ENCODE results near the gene PLEK.

The PLEK gene

DNA sequence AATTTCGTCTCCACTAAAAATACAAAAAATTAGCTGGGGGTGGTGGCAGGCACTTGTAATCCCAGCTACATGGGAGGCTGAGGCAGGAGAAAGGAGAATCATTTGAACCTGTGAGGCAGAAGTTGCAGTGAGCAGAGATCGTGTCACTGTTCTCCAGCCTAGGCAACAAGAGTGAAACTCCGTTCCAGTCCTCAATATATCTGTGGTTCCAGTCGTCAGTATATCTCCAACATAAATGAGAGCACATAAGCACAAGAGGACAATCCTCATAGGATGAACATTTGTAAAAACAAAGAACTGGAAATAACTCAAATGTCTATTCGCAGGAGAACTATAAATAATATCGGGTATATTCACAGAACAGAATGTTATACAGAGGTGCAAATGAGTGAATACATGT is 13.1 kb upstream of the PLEK start:
- no peak overlapping the region for H3K27ac ChIP-seq (ENCODE audit: low read depth, low read length)
- no peaks in the 10 kb centered on the region for H3K9me3 ChIP-seq (ENCODE audit: control insufficient read depth in 5 of 5, low read length in 5 of 5)
- no peak overlapping the region for H3K9ac ChIP-seq (ENCODE audit: low read length in 5 of 5)

GRCh38 chr2:68352651-68353391 is 12.3 kb upstream of the PLEK start:
- Histone ChIP-seq H3K4me1 (ENCODE audit: control insufficient read depth in 5 of 5, insufficient read depth in 5 of 5, low read length in 5 of 5) (peaks cover 0 to 8% (median 5%) of the 10 kb centered on the region in 5 donors), H3K27me3 (ENCODE audit: control insufficient read depth in 5 of 5, insufficient read depth in 4 of 5, low read length in 5 of 5) (no peaks in the 10 kb centered on the region), H3K36me3 (ENCODE audit: control insufficient read depth in 5 of 5, insufficient read depth in 5 of 5, low read length in 5 of 5) (no peaks in the 10 kb centered on the region), H3K9me3 (ENCODE audit: control insufficient read depth in 5 of 5, low read length in 5 of 5) (no peaks in the 10 kb centered on the region), H3K9ac (ENCODE audit: low read length in 5 of 5) (no peak overlapping the region), H3K27ac (ENCODE audit: low read depth, low read length) (no peak overlapping the region), H3K4me3 (ENCODE audit: low read depth in 1 of 5, low read length in 5 of 5) (no peak overlapping the region)

More for the DNA sequence above, 13.1 kb upstream of the PLEK start:
- Histone ChIP-seq H3K4me1 (ENCODE audit: control insufficient read depth in 5 of 5, insufficient read depth in 5 of 5, low read length in 5 of 5) (no peaks in the 10 kb centered on the region), H3K36me3 (ENCODE audit: control insufficient read depth in 5 of 5, insufficient read depth in 5 of 5, low read length in 5 of 5) (no peaks in the 10 kb centered on the region), H3K27me3 (ENCODE audit: control insufficient read depth in 5 of 5, insufficient read depth in 4 of 5, low read length in 5 of 5) (no peaks in the 10 kb centered on the region), H3K4me3 (ENCODE audit: low read depth in 1 of 5, low read length in 5 of 5) (no peak overlapping the region)

DNA sequence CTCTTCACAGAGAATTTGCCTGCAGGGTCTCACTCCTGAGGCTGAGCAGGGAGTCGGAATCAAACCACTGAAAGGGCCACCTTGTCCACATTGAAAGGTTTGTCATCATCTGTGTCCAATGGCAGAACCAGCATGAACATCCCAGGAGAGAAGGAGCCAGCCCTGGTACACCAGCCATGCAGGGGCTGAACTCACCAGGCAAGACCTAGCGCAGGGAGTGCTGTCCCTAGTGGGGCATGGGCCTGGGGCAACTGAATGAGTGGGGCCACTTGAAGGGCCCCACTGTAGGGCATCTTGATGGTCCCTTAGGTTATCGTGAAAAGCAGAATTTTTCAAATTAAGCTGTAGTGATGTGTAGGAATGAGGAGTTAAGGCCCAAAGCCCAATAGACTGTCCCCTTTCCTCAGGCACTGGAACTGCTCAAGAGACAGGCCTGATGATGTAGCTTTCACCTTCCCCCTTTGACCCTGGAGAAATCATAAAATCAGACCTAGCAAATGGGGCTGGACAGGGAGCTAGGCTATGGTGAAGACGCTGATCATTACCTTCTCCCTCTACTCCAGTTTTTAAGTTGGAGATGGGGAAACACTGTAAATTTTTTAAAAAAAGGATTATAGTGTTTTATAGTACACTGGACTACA is 8.4 kb upstream of the PLEK start:
- Histone ChIP-seq H3K4me3 (ENCODE audit: low read depth in 1 of 5, low read length in 5 of 5) (no peak overlapping the region), H3K9me3 (ENCODE audit: control insufficient read depth in 5 of 5, low read length in 5 of 5) (no peaks in the 10 kb centered on the region), H3K36me3 (ENCODE audit: control insufficient read depth in 5 of 5, insufficient read depth in 5 of 5, low read length in 5 of 5) (no peaks in the 10 kb centered on the region), H3K27me3 (ENCODE audit: control insufficient read depth in 5 of 5, insufficient read depth in 4 of 5, low read length in 5 of 5) (no peaks in the 10 kb centered on the region), H3K27ac (ENCODE audit: low read depth, low read length) (no peak overlapping the region), H3K4me1 (ENCODE audit: control insufficient read depth in 5 of 5, insufficient read depth in 5 of 5, low read length in 5 of 5) (peaks cover 0 to 12% (median 10%) of the 10 kb centered on the region in 5 donors), H3K9ac (ENCODE audit: low read length in 5 of 5) (peak overlapping the region in 1 of 5 donors; percentile 18)

- Histone ChIP-seq H3K4me3 (ENCODE audit: low read depth in 1 of 5, low read length in 5 of 5) (peak overlapping the region in 1 of 5 donors; percentile 29), H3K27me3 (ENCODE audit: control insufficient read depth in 5 of 5, insufficient read depth in 4 of 5, low read length in 5 of 5) (no peaks in the 10 kb centered on the region), H3K36me3 (ENCODE audit: control insufficient read depth in 5 of 5, insufficient read depth in 5 of 5, low read length in 5 of 5) (no peaks in the 10 kb centered on the region)
Measured at GRCh38 chr2:68357605-68358337, 7.3 kb upstream of the PLEK start.

GRCh38 chr2:68359889-68360288 is 5.2 kb upstream of the PLEK start:
- H3K36me3 ChIP-seq (ENCODE audit: control insufficient read depth in 5 of 5, insufficient read depth in 5 of 5, low read length in 5 of 5), result no peaks in the 10 kb centered on the region
- H3K27ac ChIP-seq (ENCODE audit: low read depth, low read length), result no peak overlapping the region
- no peak overlapping the region for H3K9ac ChIP-seq (ENCODE audit: low read length in 5 of 5)
- H3K27me3 ChIP-seq (ENCODE audit: control insufficient read depth in 5 of 5, insufficient read depth in 4 of 5, low read length in 5 of 5), result no peaks in the 10 kb centered on the region
- H3K4me1 ChIP-seq (ENCODE audit: control insufficient read depth in 5 of 5, insufficient read depth in 5 of 5, low read length in 5 of 5), result peaks cover 0 to 31% (median 17%) of the 10 kb centered on the region in 5 donors
- H3K4me3 ChIP-seq (ENCODE audit: low read depth in 1 of 5, low read length in 5 of 5), result no peak overlapping the region
- no peaks in the 10 kb centered on the region for H3K9me3 ChIP-seq (ENCODE audit: control insufficient read depth in 5 of 5, low read length in 5 of 5)

More at GRCh38 chr2:68357605-68358337, 7.3 kb upstream of the PLEK start:
- peaks cover 0 to 19% (median 16%) of the 10 kb centered on the region in 5 donors for H3K4me1 ChIP-seq (ENCODE audit: control insufficient read depth in 5 of 5, insufficient read depth in 5 of 5, low read length in 5 of 5)
- peak overlapping the region in 2 of 5 donors; percentile 18 to 26 for H3K9ac ChIP-seq (ENCODE audit: low read length in 5 of 5)
- no peaks in the 10 kb centered on the region for H3K9me3 ChIP-seq (ENCODE audit: control insufficient read depth in 5 of 5, low read length in 5 of 5)
- peak overlapping the region; percentile 10 for H3K27ac ChIP-seq (ENCODE audit: low read depth, low read length)

DNA sequence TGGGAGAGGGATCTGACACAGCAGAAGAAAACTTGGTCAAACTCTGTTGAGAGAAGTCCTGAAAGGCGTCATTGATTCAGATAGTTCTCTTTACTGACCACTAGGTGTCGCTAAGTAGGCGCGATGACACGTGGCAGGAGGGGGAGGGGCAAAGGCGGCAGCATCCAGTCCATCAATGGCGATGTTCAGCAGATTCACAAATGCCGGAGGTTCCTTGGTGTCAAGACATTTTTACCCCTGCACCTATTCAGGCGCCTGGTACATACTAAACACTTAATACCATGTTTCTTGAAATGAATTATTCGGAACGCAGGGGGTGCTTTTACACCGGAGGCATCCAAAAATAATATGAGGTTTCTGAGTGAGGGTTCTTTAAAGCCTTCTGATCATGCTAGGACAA is 3.0 kb upstream of the PLEK start:
- Histone ChIP-seq H3K4me3 (ENCODE audit: low read depth in 1 of 5, low read length in 5 of 5) (peak overlapping the region in 4 of 5 donors; percentile 23 to 40 (median 36)), H3K9ac (ENCODE audit: low read length in 5 of 5) (no peak overlapping the region), H3K27me3 (ENCODE audit: control insufficient read depth in 5 of 5, insufficient read depth in 4 of 5, low read length in 5 of 5) (no peaks in the 10 kb centered on the region), H3K4me1 (ENCODE audit: control insufficient read depth in 5 of 5, insufficient read depth in 5 of 5, low read length in 5 of 5) (peaks cover 0 to 31% (median 17%) of the 10 kb centered on the region in 5 donors), H3K36me3 (ENCODE audit: control insufficient read depth in 5 of 5, insufficient read depth in 5 of 5, low read length in 5 of 5) (no peaks in the 10 kb centered on the region), H3K27ac (ENCODE audit: low read depth, low read length) (no peak overlapping the region), H3K9me3 (ENCODE audit: control insufficient read depth in 5 of 5, low read length in 5 of 5) (no peaks in the 10 kb centered on the region)

- Histone ChIP-seq H3K9me3 (ENCODE audit: control insufficient read depth in 5 of 5, low read length in 5 of 5) (no peaks in the 10 kb centered on the region), H3K4me3 (ENCODE audit: low read depth in 1 of 5, low read length in 5 of 5) (peak overlapping the region in 1 of 5 donors; percentile 7), H3K27me3 (ENCODE audit: control insufficient read depth in 5 of 5, insufficient read depth in 4 of 5, low read length in 5 of 5) (no peaks in the 10 kb centered on the region), H3K36me3 (ENCODE audit: control insufficient read depth in 5 of 5, insufficient read depth in 5 of 5, low read length in 5 of 5) (no peaks in the 10 kb centered on the region), H3K4me1 (ENCODE audit: control insufficient read depth in 5 of 5, insufficient read depth in 5 of 5, low read length in 5 of 5) (peaks cover 0 to 29% (median 16%) of the 10 kb centered on the region in 5 donors), H3K9ac (ENCODE audit: low read length in 5 of 5) (peak overlapping the region in 1 of 5 donors; percentile 25), H3K27ac (ENCODE audit: low read depth, low read length) (no peak overlapping the region)
Measured at GRCh38 chr2:68362749-68363148, 2.3 kb upstream of the PLEK start.

DNA sequence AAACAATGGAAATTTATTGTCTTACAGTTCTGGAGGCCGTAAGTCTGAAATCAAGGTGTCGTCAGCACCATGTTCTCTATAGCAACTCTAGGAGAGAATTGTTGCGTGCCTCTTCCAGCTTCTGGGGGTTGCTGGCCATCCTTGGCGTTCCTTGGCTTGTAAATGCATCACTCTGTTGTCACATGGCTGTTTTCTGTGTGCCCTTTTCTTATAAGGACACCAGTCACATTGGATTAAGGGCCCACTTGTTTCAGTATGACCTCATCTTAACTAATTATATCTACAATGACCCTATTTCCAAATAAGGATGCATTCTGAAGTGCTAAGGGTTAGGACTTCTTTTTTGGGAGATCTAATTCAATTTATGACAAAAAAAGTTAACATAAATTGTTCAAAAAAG is 1.4 kb upstream of the PLEK start:
- peaks cover 0 to 33% (median 21%) of the 10 kb centered on the region in 5 donors for H3K4me1 ChIP-seq (ENCODE audit: control insufficient read depth in 5 of 5, insufficient read depth in 5 of 5, low read length in 5 of 5)
- H3K9ac ChIP-seq (ENCODE audit: low read length in 5 of 5), result no peak overlapping the region
- no peaks in the 10 kb centered on the region for H3K9me3 ChIP-seq (ENCODE audit: control insufficient read depth in 5 of 5, low read length in 5 of 5)
- peak overlapping the region; percentile 7 for H3K27ac ChIP-seq (ENCODE audit: low read depth, low read length)
- no peaks in the 10 kb centered on the region for H3K27me3 ChIP-seq (ENCODE audit: control insufficient read depth in 5 of 5, insufficient read depth in 4 of 5, low read length in 5 of 5)
- H3K4me3 ChIP-seq (ENCODE audit: low read depth in 1 of 5, low read length in 5 of 5), result no peak overlapping the region
- H3K36me3 ChIP-seq (ENCODE audit: control insufficient read depth in 5 of 5, insufficient read depth in 5 of 5, low read length in 5 of 5), result no peaks in the 10 kb centered on the region

DNA sequence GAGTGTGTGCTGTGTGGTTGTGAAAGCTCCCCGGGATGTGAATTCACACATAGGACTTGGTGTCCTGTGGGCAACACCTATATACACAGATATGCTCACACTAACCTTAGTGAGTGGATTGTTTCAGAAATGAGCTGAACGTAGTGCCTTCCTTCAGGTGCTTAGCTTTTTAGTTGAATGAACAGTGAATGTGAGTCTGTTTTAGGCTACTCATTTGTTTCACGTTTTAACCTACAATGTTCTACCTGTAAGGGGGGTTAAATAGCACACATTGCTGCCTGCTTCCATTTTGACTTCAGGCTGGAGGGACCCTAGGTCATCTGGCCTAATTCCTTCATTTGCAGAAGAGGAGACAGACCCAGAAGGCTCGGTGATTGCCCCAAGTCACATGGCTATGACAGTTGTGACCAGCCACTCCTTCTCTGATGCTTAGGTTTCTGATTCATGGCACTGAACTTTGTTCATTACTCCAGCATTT is 1.0 kb downstream of the PLEK start:
- Histone ChIP-seq H3K36me3 (ENCODE audit: control insufficient read depth in 5 of 5, insufficient read depth in 5 of 5, low read length in 5 of 5) (no peaks in the 10 kb centered on the region), H3K9ac (ENCODE audit: low read length in 5 of 5) (peak overlapping the region in 4 of 5 donors; percentile 0 to 56 (median 33)), H3K27me3 (ENCODE audit: control insufficient read depth in 5 of 5, insufficient read depth in 4 of 5, low read length in 5 of 5) (no peaks in the 10 kb centered on the region), H3K4me3 (ENCODE audit: low read depth in 1 of 5, low read length in 5 of 5) (peak overlapping the region; percentile 30 to 71 (median 60)), H3K4me1 (ENCODE audit: control insufficient read depth in 5 of 5, insufficient read depth in 5 of 5, low read length in 5 of 5) (peaks cover 0 to 37% (median 32%) of the 10 kb centered on the region in 5 donors), H3K9me3 (ENCODE audit: control insufficient read depth in 5 of 5, low read length in 5 of 5) (no peaks in the 10 kb centered on the region), H3K27ac (ENCODE audit: low read depth, low read length) (peak overlapping the region; percentile 51)

All from subcutaneous abdominal adipose tissue (tissue), 5 donors.